Duodenal mucosa (tissue), 2 donors: ENCODE measurements around the gene C14orf119.
A peak's percentile ranks its signal among the peaks of the same experiment; 100 is the strongest.

ENCODE experiments used
- H3K27ac ChIP-seq: one replicate; pipeline ENCODE4 v1.7.0; 2013; ENCODE audit warnings: low read depth, low read length
- H3K27me3 ChIP-seq, 2 donors: one replicate each; pipeline ENCODE4 v1.7.0; 2013; ENCODE audit warnings: low read length in 2 of 2, control low read depth in 1 of 2; ENCODE audit not compliant: insufficient read depth in 2 of 2, control insufficient read depth in 1 of 2
- H3K36me3 ChIP-seq, 2 donors: one replicate each; pipeline ENCODE4 v1.7.0; 2013; ENCODE audit warnings: low read length in 2 of 2, control low read depth in 1 of 2; ENCODE audit not compliant: insufficient read depth in 2 of 2, control insufficient read depth in 1 of 2
- H3K4me1 ChIP-seq, 2 donors: one replicate each; pipeline ENCODE4 v1.7.0; 2013; ENCODE audit warnings: low read length in 2 of 2, control low read depth in 1 of 2; ENCODE audit not compliant: insufficient read depth in 2 of 2, control insufficient read depth in 1 of 2
- H3K4me3 ChIP-seq, 2 donors: one replicate each; pipeline ENCODE4 v1.7.0; 2013; ENCODE audit warnings: low read length in 2 of 2, low read depth in 1 of 2
- H3K9ac ChIP-seq, 2 donors: one replicate each; pipeline ENCODE4 v1.7.0; 2013; ENCODE audit warnings: low read length in 2 of 2, low read depth in 1 of 2
- H3K9me3 ChIP-seq, 2 donors: one replicate each; pipeline ENCODE4 v1.7.0; 2013; ENCODE audit warnings: low read length in 2 of 2, control low read depth in 1 of 2; ENCODE audit not compliant: control insufficient read depth in 1 of 2

C14orf119 gene

GRCh38 chr14:23095196-23096108 is at the start of gene C14orf119:
Gene C14orf119 (plus strand): TSS chr14:23095505. CDS start chr14:23097659, 2,154 bp downstream.
- H3K4me1 ChIP-seq, result peaks cover 26 to 27% of the 10 kb centered on the region in 2 donors
- H3K36me3 ChIP-seq, result peaks cover 11 to 39% of the 10 kb centered on the region in 2 donors
- peak within 1 kb of the TSS; percentile 96 to 99 for H3K9ac ChIP-seq
- H3K4me3 ChIP-seq, result peak within 1 kb of the TSS; percentile 97 to 99
- H3K27ac ChIP-seq, result peak within 1 kb of the TSS; percentile 97
- no peaks in the 10 kb centered on the region for H3K27me3 ChIP-seq
- no peaks in the 10 kb centered on the region for H3K9me3 ChIP-seq

GRCh38 chr14:23047034-23047634 is 48.2 kb upstream of the C14orf119 start:
- no peaks in the 10 kb centered on the region for H3K36me3 ChIP-seq
- peaks cover 12 to 13% of the 10 kb centered on the region in 2 donors for H3K4me1 ChIP-seq
- H3K9ac ChIP-seq, result no peak overlapping the region
- no peaks in the 10 kb centered on the region for H3K27me3 ChIP-seq
- H3K9me3 ChIP-seq, result no peaks in the 10 kb centered on the region
- no peak overlapping the region for H3K4me3 ChIP-seq
- no peak overlapping the region for H3K27ac ChIP-seq

GRCh38 chr14:23047751-23048693 is 47.3 kb upstream of the C14orf119 start:
- peaks cover 12 to 13% of the 10 kb centered on the region in 2 donors for H3K4me1 ChIP-seq
- H3K9ac ChIP-seq, result no peak overlapping the region
- H3K27ac ChIP-seq, result no peak overlapping the region
- H3K9me3 ChIP-seq, result no peaks in the 10 kb centered on the region
- no peaks in the 10 kb centered on the region for H3K36me3 ChIP-seq
- H3K4me3 ChIP-seq, result no peak overlapping the region
- no peaks in the 10 kb centered on the region for H3K27me3 ChIP-seq

- Histone ChIP-seq H3K36me3 (no peaks in the 10 kb centered on the region), H3K4me1 (peaks cover 12 to 13% of the 10 kb centered on the region in 2 donors), H3K9ac (no peak overlapping the region), H3K27me3 (no peaks in the 10 kb centered on the region), H3K9me3 (no peaks in the 10 kb centered on the region), H3K27ac (no peak overlapping the region), H3K4me3 (no peak overlapping the region)
Measured at GRCh38 chr14:23049011-23049410, 46.3 kb upstream of the C14orf119 start.

- Histone ChIP-seq H3K9ac (no peak overlapping the region), H3K36me3 (no peaks in the 10 kb centered on the region), H3K27me3 (no peaks in the 10 kb centered on the region), H3K9me3 (no peaks in the 10 kb centered on the region), H3K4me1 (peaks cover 3 to 7% of the 10 kb centered on the region in 2 donors), H3K4me3 (no peak overlapping the region), H3K27ac (no peak overlapping the region)
Measured at GRCh38 chr14:23051141-23052057, 43.9 kb upstream of the C14orf119 start.

GRCh38 chr14:23052182-23052623 is 43.1 kb upstream of the C14orf119 start:
- H3K4me3 ChIP-seq, result no peak overlapping the region
- no peaks in the 10 kb centered on the region for H3K9me3 ChIP-seq
- H3K36me3 ChIP-seq, result no peaks in the 10 kb centered on the region
- no peaks in the 10 kb centered on the region for H3K27me3 ChIP-seq
- H3K27ac ChIP-seq, result no peak overlapping the region
- peaks cover 10 to 14% of the 10 kb centered on the region in 2 donors for H3K4me1 ChIP-seq
- no peak overlapping the region for H3K9ac ChIP-seq

- Histone ChIP-seq H3K9ac (no peak overlapping the region), H3K9me3 (no peaks in the 10 kb centered on the region), H3K27me3 (no peaks in the 10 kb centered on the region), H3K27ac (no peak overlapping the region), H3K4me1 (peaks cover 10 to 14% of the 10 kb centered on the region in 2 donors), H3K36me3 (no peaks in the 10 kb centered on the region), H3K4me3 (no peak overlapping the region)
Measured at GRCh38 chr14:23052671-23053070, 42.6 kb upstream of the C14orf119 start.

GRCh38 chr14:23053426-23053825 is 41.9 kb upstream of the C14orf119 start:
- Histone ChIP-seq H3K27me3 (no peaks in the 10 kb centered on the region), H3K9ac (no peak overlapping the region), H3K9me3 (no peaks in the 10 kb centered on the region), H3K4me3 (no peak overlapping the region), H3K27ac (no peak overlapping the region), H3K36me3 (no peaks in the 10 kb centered on the region), H3K4me1 (peaks cover 14 to 17% of the 10 kb centered on the region in 2 donors)
